Measurements from ENCODE around the gene SIGLEC9.

DNA sequence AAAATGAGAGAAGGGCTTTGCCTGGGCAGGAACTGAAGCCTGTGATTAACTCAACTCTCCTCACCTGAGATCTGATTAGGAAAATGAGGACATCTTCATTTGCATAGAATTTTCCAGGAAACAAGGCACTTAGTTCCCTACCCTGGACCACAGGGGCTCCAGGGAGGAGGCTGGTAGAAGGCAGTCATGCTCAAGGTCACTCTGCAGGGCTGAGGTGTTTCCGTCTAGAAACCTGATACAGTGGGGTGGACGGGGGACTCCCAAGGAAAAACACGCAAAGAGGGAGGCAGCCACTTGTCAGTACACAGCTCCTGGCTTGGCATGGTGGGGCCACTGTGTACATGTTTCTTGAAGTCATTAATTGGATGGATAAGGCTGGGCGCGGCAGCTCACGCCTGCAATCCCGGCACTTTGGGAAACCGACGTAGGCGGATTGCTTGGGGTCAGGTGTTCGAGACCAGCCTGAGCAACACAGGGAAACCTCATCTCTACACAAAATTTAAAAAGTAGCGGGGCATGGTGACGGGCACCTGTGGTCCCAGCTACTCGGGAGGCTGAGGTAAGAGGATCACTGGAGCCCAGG is 48.0 kb upstream of the SIGLEC9 start:
- no peak for TF ChIP-seq EP300 (IDR thresholded peaks at IDR 0.05; ENCODE audit: low read depth)
- no peak for TF ChIP-seq CTCF (IDR thresholded peaks at IDR 0.05)

All from transverse colon (tissue), 3 donors.